Stimulated activated CD4-positive, alpha-beta T cell treated with anti-CD3 and anti-CD28 coated beads, Interleukin-4, amount 100 ng/mL, for 48 hours (primary cell): Measurements from ENCODE around the gene WNT9A.

ENCODE experiments used
- DNase-seq, 2 donors: peaks; one replicate each; pipeline ENCODE4 v3.0.0-alpha.2; 2020; ENCODE audit warnings: low read depth in 2 of 2

Gene WNT9A

GRCh38 chr1:227897704-227898438, 49.9 kb downstream of the WNT9A start:
- DNase-seq, result no peak

- no peak for DNase-seq
Observed at GRCh38 chr1:227896710-227897655, 50.7 kb downstream of the WNT9A start.

GRCh38 chr1:227895828-227896685, 51.7 kb downstream of the WNT9A start:
- no peak for DNase-seq

GRCh38 chr1:227894831-227895451, 52.8 kb downstream of the WNT9A start:
- no peak for DNase-seq

- DNase-seq, result no peak
Observed at GRCh38 chr1:227893949-227894721, 53.6 kb downstream of the WNT9A start.

GRCh38 chr1:227893300-227893948, 54.3 kb downstream of the WNT9A start:
- no peak for DNase-seq

- no peak for DNase-seq
Observed at GRCh38 chr1:227892489-227893299, 55.0 kb downstream of the WNT9A start.

- DNase-seq, result no peak
Observed at GRCh38 chr1:227891955-227892488, 55.7 kb downstream of the WNT9A start.

- no peak for DNase-seq
Observed at GRCh38 chr1:227891223-227891954, 56.3 kb downstream of the WNT9A start.

- DNase-seq, result no peak
Observed at GRCh38 chr1:227890451-227891222, 57.1 kb downstream of the WNT9A start.

GRCh38 chr1:227889863-227890405, 57.8 kb downstream of the WNT9A start:
- no peak for DNase-seq

- DNase-seq, result no peak
Observed at GRCh38 chr1:227889047-227889862, 58.5 kb downstream of the WNT9A start.

GRCh38 chr1:227888404-227889046, 59.2 kb downstream of the WNT9A start:
- no peak for DNase-seq

- no peak for DNase-seq
Observed at GRCh38 chr1:227887697-227888403, 59.9 kb downstream of the WNT9A start.
